Fibroblast of lung (primary cell): ENCODE results near the gene CDC5L. TPM values are rescaled to one million over a fixed set of nuclear protein-coding genes. Genes with fewer than 3 reads are reported as not detected.

ENCODE experiments used
- DNase-seq, 2 donors: peaks; one replicate each; pipeline versions ENCODE4 v3.0.0 to v3.0.0-alpha.2; 2010; ENCODE audit warnings: low read depth in 2 of 2
- H2AFZ ChIP-seq: 2 replicates; pipeline ENCODE4 v1.5.1; 2012; ENCODE audit warnings: low read length, control low read depth, inconsistent platforms
- H3K27ac ChIP-seq: 2 replicates; pipeline ENCODE4 v1.5.1; 2011; ENCODE audit warnings: low read length, control low read depth; ENCODE audit not compliant: insufficient read depth
- H3K27me3 ChIP-seq: 2 replicates; pipeline ENCODE4 v1.5.1; 2011; ENCODE audit warnings: mild to moderate bottlenecking, low read length; ENCODE audit not compliant: control insufficient read depth, insufficient read depth
- H3K36me3 ChIP-seq: 2 replicates; pipeline ENCODE4 v1.5.1; 2011; ENCODE audit warnings: low read length; ENCODE audit not compliant: control insufficient read depth, insufficient read depth
- H3K4me1 ChIP-seq: 2 replicates; pipeline ENCODE4 v1.5.1; 2011; ENCODE audit warnings: low read length; ENCODE audit not compliant: control insufficient read depth, insufficient read depth; ENCODE audit errors: extremely low read depth
- H3K4me2 ChIP-seq: 2 replicates; pipeline ENCODE4 v1.5.1; 2011; ENCODE audit warnings: low read length, control low read depth; ENCODE audit not compliant: insufficient read depth; ENCODE audit errors: extremely low read depth
- H3K4me3 ChIP-seq, 4 experiments: fragments of 200-600 bp in 1 of 4; sonication (generic) in 1 of 4; replicated peaks in 1 of 4; 2 replicates each; pipeline ENCODE4 v1.5.1; 2011 to 2016; ENCODE audit warnings: low read length in 4 of 4, low read depth in 3 of 4, mild to moderate bottlenecking in 3 of 4, control low read depth in 2 of 4, inconsistent platforms in 1 of 4, mixed read lengths in 1 of 4; ENCODE audit not compliant: insufficient read depth in 1 of 4; ENCODE audit errors: control extremely low read depth in 1 of 4
- H3K79me2 ChIP-seq: 2 replicates; pipeline ENCODE4 v1.5.1; 2012; ENCODE audit warnings: mild to moderate bottlenecking, low read length, inconsistent platforms; ENCODE audit not compliant: control insufficient read depth, insufficient read depth
- H3K9ac ChIP-seq: 2 replicates; pipeline ENCODE4 v1.5.1; 2011; ENCODE audit warnings: mild to moderate bottlenecking, low read length, control low read depth; ENCODE audit not compliant: insufficient read depth
- H3K9me3 ChIP-seq: 2 replicates; pipeline ENCODE4 v1.5.1; 2012; ENCODE audit warnings: low read depth, low read length; ENCODE audit not compliant: control insufficient read depth, insufficient read depth
- H4K20me1 ChIP-seq: 2 replicates; pipeline ENCODE4 v1.5.1; 2011; ENCODE audit warnings: low read length; ENCODE audit not compliant: control insufficient read depth, insufficient read depth; ENCODE audit errors: extremely low read depth
- CTCF ChIP-seq, 2 donors: IDR thresholded peaks in 1 of 2; conservative IDR thresholded peaks in 1 of 2; 1 replicate in 1 of 2; 2 replicates in 1 of 2; pipeline ENCODE4 v1.5.1; 2011 to 2012; ENCODE audit warnings: low read length in 2 of 2, control low read depth in 1 of 2, inconsistent platforms in 1 of 2, low read depth in 1 of 2, mild to moderate bottlenecking in 1 of 2
- EZH2 ChIP-seq: IDR thresholded peaks from 2 replicates; pipeline ENCODE4 v1.5.1; 2012; ENCODE audit warnings: low read length, control low read depth, mild to moderate bottlenecking; ENCODE audit errors: missing control alignments
- polyA plus RNA-seq, 2 donors: library from polyadenylated mRNA; depleted of rRNA in 1 of 2; stranded (reverse) in 1 of 2; unstranded in 1 of 2; fragments of >200 nt; gene quantifications; 2 replicates each; pipeline ENCODE4 v1.2.1, GENCODE V29; 2011 to 2012; ENCODE audit warnings: missing spikeins in 1 of 2
- total RNA-seq: library from RNA; depleted of rRNA; stranded (reverse); fragments of >200 nt; gene quantifications from 2 replicates; pipeline ENCODE4 v1.2.1, GENCODE V29; 2014

Gene CDC5L
- total and polyA plus RNA-seq, 2 donors (not counting 1 experiment from before 2014, with no cell fraction given): 18.7 to 22.5 TPM

- DNase-seq: peak; percentile 42 to 43
- peaks cover 5% of the 10 kb centered on the region for H3K4me1 ChIP-seq
- TF ChIP-seq CTCF (conservative IDR thresholded peaks at IDR 0.05 in 1 of 2, IDR thresholded peaks at IDR 0.05 in 1 of 2; ENCODE audit: low read depth in 1 of 2, low read length in 2 of 2): no peak
- no peak for TF ChIP-seq EZH2
- no peak overlapping the region for H3K4me2 ChIP-seq
- peaks cover 5% of the 10 kb centered on the region for H3K36me3 ChIP-seq
- no peak overlapping the region for H3K4me3 ChIP-seq
- no peak overlapping the region for H3K9ac ChIP-seq
- H3K27me3 ChIP-seq: no peaks in the 10 kb centered on the region
- H3K9me3 ChIP-seq: no peaks in the 10 kb centered on the region
- H3K27ac ChIP-seq: no peak overlapping the region
- H4K20me1 ChIP-seq: no peaks in the 10 kb centered on the region
- H2AFZ ChIP-seq: no peak overlapping the region
- peaks cover 18% of the 10 kb centered on the region for H3K79me2 ChIP-seq
These were observed 28.5 kb downstream of the CDC5L start for GRCh38 chr6:44415873-44416502.

GRCh38 chr6:44422531-44422930, 35.0 kb downstream of the CDC5L start:
- peaks cover 1% of the 10 kb centered on the region for H3K36me3 ChIP-seq
- H3K27me3 ChIP-seq: no peaks in the 10 kb centered on the region
- H3K4me3 ChIP-seq: no peak overlapping the region

GRCh38 chr6:44423306-44423705, 35.8 kb downstream of the CDC5L start:
- no peaks in the 10 kb centered on the region for H3K9me3 ChIP-seq
- TF ChIP-seq EZH2 (no peak), CTCF (conservative IDR thresholded peaks at IDR 0.05 in 1 of 2, IDR thresholded peaks at IDR 0.05 in 1 of 2; ENCODE audit: low read depth in 1 of 2, low read length in 2 of 2) (no peak)
- peaks cover 1% of the 10 kb centered on the region for H3K36me3 ChIP-seq

More at GRCh38 chr6:44422531-44422930, 35.0 kb downstream of the CDC5L start:
- no peak overlapping the region for H3K4me2 ChIP-seq
- H3K27ac ChIP-seq: no peak overlapping the region
- no peak overlapping the region for H3K9ac ChIP-seq
- DNase-seq: no peak
- no peaks in the 10 kb centered on the region for H4K20me1 ChIP-seq
- no peaks in the 10 kb centered on the region for H3K9me3 ChIP-seq
- H3K79me2 ChIP-seq: peaks cover under 1% of the 10 kb centered on the region
- H3K4me1 ChIP-seq: no peaks in the 10 kb centered on the region
- TF ChIP-seq EZH2 (no peak), CTCF (conservative IDR thresholded peaks at IDR 0.05 in 1 of 2, IDR thresholded peaks at IDR 0.05 in 1 of 2; ENCODE audit: low read depth in 1 of 2, low read length in 2 of 2) (no peak)
- H2AFZ ChIP-seq: no peak overlapping the region

More at GRCh38 chr6:44423306-44423705, 35.8 kb downstream of the CDC5L start:
- H3K27me3 ChIP-seq: no peaks in the 10 kb centered on the region
- H4K20me1 ChIP-seq: no peaks in the 10 kb centered on the region
- no peak overlapping the region for H3K4me2 ChIP-seq
- no peak overlapping the region for H2AFZ ChIP-seq
- H3K27ac ChIP-seq: no peak overlapping the region
- H3K4me3 ChIP-seq: no peak overlapping the region
- H3K79me2 ChIP-seq: no peaks in the 10 kb centered on the region
- DNase-seq: no peak
- no peaks in the 10 kb centered on the region for H3K4me1 ChIP-seq
- H3K9ac ChIP-seq: no peak overlapping the region
